ENCODE data around the gene MAP6.
"Not testable (repeated sequence)": the region's sequence is repeated elsewhere in the genome, so short reads cannot be mapped to it uniquely, and the experiment has no call there.

The MAP6 gene

DNA sequence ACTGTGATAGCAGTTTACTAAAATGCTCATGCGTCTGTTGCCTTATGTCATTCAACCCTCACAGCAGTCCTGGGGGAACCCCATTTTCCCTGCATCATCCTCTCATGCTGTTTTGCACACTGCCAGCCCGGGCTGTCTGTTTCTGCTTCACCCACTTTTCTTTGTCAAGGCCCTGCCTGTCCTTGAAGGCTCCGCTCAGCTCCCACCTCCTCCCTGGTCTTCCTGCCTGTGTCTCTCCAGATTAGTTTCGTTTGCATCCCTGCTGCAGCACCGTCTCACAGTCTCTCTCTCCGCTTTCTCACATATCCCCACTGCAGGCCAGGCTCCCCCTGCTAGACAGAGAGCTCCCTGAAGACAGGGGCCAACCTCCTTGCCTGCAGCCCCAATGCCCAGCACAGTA lies 76.9 kb downstream of the MAP6 start:
- Histone ChIP-seq H3K36me3 (ENCODE audit: control insufficient read depth, insufficient read depth, low read length) (no peaks in the 10 kb centered on the region), H3K4me3 (ENCODE audit: low read depth, low read length) (no peak overlapping the region), H3K4me1 (ENCODE audit: control insufficient read depth, insufficient read depth, low read length) (no peaks in the 10 kb centered on the region)

DNA sequence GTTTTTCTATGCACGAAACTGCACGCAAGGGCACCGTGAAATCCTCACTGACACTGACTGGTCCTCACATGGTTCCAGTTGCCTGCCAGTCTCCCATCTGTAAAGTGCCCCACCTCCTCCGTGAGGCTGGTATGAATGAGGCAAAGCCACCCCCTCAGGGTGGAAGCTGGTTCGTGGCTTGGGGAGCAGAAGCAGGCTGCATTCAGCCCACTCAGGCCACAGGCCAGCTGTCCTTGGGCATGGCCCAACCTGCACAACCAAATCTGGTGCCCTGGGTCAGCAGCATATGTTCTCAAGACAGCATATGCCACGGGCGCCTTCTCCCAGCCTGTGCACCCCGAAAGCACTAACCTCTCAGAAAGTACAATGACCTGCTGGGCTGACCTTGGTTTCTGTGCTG lies 77.5 kb downstream of the MAP6 start:
- H3K9ac ChIP-seq (ENCODE audit: low read length), result no peak overlapping the region
- H3K4me1 ChIP-seq (ENCODE audit: control insufficient read depth, insufficient read depth, low read length), result no peaks in the 10 kb centered on the region
- no peaks in the 10 kb centered on the region for H3K36me3 ChIP-seq (ENCODE audit: control insufficient read depth, insufficient read depth, low read length)
- no peaks in the 10 kb centered on the region; the same call in 1 of the 2 replicates for H3K27me3 ChIP-seq (ENCODE audit: control insufficient read depth, insufficient read depth, low read length)
- no peak overlapping the region for H3K4me3 ChIP-seq (ENCODE audit: low read depth, low read length)
- H3K9me3 ChIP-seq (ENCODE audit: control insufficient read depth, insufficient read depth, low read depth, low read length), result no peaks in the 10 kb centered on the region
- H3K27ac ChIP-seq (ENCODE audit: low read depth, low read length), result no peak overlapping the region

More for the DNA sequence above, 76.9 kb downstream of the MAP6 start:
- no peak overlapping the region for H3K9ac ChIP-seq (ENCODE audit: low read length)
- no peaks in the 10 kb centered on the region; the same call in 1 of the 2 replicates for H3K27me3 ChIP-seq (ENCODE audit: control insufficient read depth, insufficient read depth, low read length)
- no peak overlapping the region for H3K27ac ChIP-seq (ENCODE audit: low read depth, low read length)
- H3K9me3 ChIP-seq (ENCODE audit: control insufficient read depth, insufficient read depth, low read depth, low read length), result no peaks in the 10 kb centered on the region

DNA sequence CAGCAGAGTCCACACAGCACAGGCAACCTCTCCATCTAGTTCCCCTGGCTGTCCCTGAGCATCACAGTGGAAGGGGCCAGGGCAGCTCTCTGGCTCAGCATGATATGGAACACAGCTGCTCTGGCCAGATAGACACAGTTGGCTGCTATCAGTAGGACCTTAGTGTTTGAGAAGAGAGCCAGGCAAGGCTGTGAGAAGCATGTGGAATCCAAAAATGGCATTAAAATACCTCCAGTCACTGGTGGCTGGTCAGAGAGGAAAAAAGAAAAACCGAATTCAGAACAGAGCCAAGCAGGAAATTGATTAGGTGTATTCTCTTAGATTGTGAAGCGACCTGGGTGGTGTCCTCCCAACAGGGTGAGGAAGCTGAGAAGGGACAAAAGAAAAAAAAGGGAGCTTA lies 78.9 kb downstream of the MAP6 start:
- H3K27me3 ChIP-seq (ENCODE audit: control insufficient read depth, insufficient read depth, low read length), result no peaks in the 10 kb centered on the region; the same call in 1 of the 2 replicates
- no peak overlapping the region for H3K9ac ChIP-seq (ENCODE audit: low read length)
- no peaks in the 10 kb centered on the region for H3K9me3 ChIP-seq (ENCODE audit: control insufficient read depth, insufficient read depth, low read depth, low read length)
- H3K4me1 ChIP-seq (ENCODE audit: control insufficient read depth, insufficient read depth, low read length), result no peaks in the 10 kb centered on the region
- no peak overlapping the region for H3K4me3 ChIP-seq (ENCODE audit: low read depth, low read length)
- H3K27ac ChIP-seq (ENCODE audit: low read depth, low read length), result no peak overlapping the region
- no peaks in the 10 kb centered on the region for H3K36me3 ChIP-seq (ENCODE audit: control insufficient read depth, insufficient read depth, low read length)

DNA sequence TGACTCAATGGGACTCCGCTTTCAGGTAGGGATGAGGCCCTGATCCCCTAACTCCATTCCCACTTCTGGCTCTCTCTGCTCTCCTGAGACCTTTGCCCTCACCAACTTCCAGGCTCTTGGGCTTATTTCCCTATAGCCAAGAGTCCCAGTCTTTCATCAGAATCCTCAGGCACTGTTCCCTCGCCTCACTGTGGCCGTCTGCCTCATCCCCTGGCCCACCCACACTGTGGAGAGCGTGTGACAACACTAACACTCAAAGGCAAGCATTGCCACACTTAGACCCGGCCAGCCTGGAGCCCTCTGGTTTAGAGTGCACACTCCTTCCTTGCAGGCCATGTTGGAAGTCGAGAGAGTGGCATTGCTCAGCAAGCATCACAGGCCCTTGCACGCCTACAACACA lies 79.8 kb downstream of the MAP6 start:
- Histone ChIP-seq H3K9ac (ENCODE audit: low read length) (no peak overlapping the region), H3K27me3 (ENCODE audit: control insufficient read depth, insufficient read depth, low read length) (no peaks in the 10 kb centered on the region; the same call in 1 of the 2 replicates), H3K9me3 (ENCODE audit: control insufficient read depth, insufficient read depth, low read depth, low read length) (no peaks in the 10 kb centered on the region), H3K4me1 (ENCODE audit: control insufficient read depth, insufficient read depth, low read length) (peaks cover 5% of the 10 kb centered on the region; the same call in 1 of the 2 replicates), H3K4me3 (ENCODE audit: low read depth, low read length) (no peak overlapping the region), H3K27ac (ENCODE audit: low read depth, low read length) (no peak overlapping the region), H3K36me3 (ENCODE audit: control insufficient read depth, insufficient read depth, low read length) (no peaks in the 10 kb centered on the region)

DNA sequence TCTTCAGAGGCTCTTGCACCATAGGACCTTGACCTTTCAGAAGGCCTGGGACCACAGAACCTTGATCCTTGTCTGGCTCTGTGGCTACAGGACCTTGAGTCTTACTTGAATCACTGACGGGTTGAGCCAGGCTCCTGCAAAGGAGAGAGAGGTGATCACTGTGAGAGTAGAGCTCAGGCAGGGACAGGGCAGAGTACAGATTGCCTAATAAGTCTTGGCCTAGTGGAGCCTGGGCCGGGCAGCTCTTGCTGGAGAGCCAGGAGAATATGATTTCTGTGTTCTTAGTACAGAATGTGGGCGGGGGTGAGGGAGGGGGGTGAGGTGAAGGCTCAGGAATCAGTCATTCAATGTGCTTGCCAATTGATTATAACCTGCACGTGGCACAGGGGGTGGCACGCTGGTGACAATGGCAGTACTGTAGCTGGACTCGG lies 80.8 kb downstream of the MAP6 start:
- H3K27me3 ChIP-seq (ENCODE audit: control insufficient read depth, insufficient read depth, low read length), result no peaks in the 10 kb centered on the region; the same call in 1 of the 2 replicates
- no peak overlapping the region for H3K9ac ChIP-seq (ENCODE audit: low read length)
- peaks cover 6% of the 10 kb centered on the region; the same call in 1 of the 2 replicates for H3K4me1 ChIP-seq (ENCODE audit: control insufficient read depth, insufficient read depth, low read length)
- H3K4me3 ChIP-seq (ENCODE audit: low read depth, low read length), result no peak overlapping the region
- no peak overlapping the region for H3K27ac ChIP-seq (ENCODE audit: low read depth, low read length)
- H3K36me3 ChIP-seq (ENCODE audit: control insufficient read depth, insufficient read depth, low read length), result no peaks in the 10 kb centered on the region
- H3K9me3 ChIP-seq (ENCODE audit: control insufficient read depth, insufficient read depth, low read depth, low read length), result no peaks in the 10 kb centered on the region

DNA sequence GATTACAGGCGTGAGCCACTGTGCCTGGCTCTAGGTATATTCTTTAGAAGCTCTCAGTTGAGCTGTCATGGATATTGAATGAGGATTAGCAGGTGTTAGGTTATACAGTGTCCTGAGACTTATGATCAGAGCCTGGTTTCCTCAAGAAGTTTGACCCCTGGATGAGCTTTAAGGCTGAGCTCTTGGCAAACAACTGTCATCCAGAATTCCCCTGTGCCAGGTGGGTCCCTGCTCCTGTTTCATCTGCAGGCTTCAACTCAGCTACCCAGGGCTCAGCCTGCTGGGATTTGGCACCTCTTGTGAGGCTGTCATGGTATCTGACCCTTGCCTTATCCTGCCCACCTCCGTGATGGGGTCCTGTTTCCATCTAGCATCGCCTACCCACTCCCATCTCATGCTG lies 82.4 kb downstream of the MAP6 start:
- H3K27ac ChIP-seq (ENCODE audit: low read depth, low read length), result no peak overlapping the region
- no peaks in the 10 kb centered on the region for H3K9me3 ChIP-seq (ENCODE audit: control insufficient read depth, insufficient read depth, low read depth, low read length)
- H3K36me3 ChIP-seq (ENCODE audit: control insufficient read depth, insufficient read depth, low read length), result no peaks in the 10 kb centered on the region
- H3K9ac ChIP-seq (ENCODE audit: low read length), result no peak overlapping the region
- H3K27me3 ChIP-seq (ENCODE audit: control insufficient read depth, insufficient read depth, low read length), result no peaks in the 10 kb centered on the region
- no peak overlapping the region for H3K4me3 ChIP-seq (ENCODE audit: low read depth, low read length)
- H3K4me1 ChIP-seq (ENCODE audit: control insufficient read depth, insufficient read depth, low read length), result peaks cover 11% of the 10 kb centered on the region; the same call in 1 of the 2 replicates

DNA sequence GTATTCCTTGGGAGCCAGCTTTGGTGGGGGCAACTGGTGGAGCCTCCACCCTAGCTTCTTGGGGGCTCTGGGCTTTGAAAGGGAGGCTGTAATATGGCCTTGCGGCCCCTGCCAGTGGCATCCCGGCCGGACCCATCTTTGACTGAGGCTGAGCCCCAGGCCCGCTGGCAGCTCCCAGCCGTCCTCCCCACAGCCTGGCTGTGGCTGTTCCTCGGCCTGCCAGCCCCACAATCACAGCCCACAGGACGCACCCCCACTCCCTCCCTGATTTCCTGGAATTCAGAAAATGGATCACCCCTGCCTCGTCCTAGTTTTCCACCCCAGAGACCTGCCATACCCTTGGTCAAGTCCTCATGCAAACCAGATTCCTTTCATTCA lies 83.6 kb downstream of the MAP6 start:
- no peak overlapping the region for H3K9ac ChIP-seq (ENCODE audit: low read length)
- H3K4me1 ChIP-seq (ENCODE audit: control insufficient read depth, insufficient read depth, low read length), result peaks cover 11% of the 10 kb centered on the region; the same call in 1 of the 2 replicates
- H3K9me3 ChIP-seq (ENCODE audit: control insufficient read depth, insufficient read depth, low read depth, low read length), result no peaks in the 10 kb centered on the region
- no peaks in the 10 kb centered on the region for H3K36me3 ChIP-seq (ENCODE audit: control insufficient read depth, insufficient read depth, low read length)
- no peaks in the 10 kb centered on the region for H3K27me3 ChIP-seq (ENCODE audit: control insufficient read depth, insufficient read depth, low read length)
- H3K4me3 ChIP-seq (ENCODE audit: low read depth, low read length), result no peak overlapping the region
- no peak overlapping the region for H3K27ac ChIP-seq (ENCODE audit: low read depth, low read length)

DNA sequence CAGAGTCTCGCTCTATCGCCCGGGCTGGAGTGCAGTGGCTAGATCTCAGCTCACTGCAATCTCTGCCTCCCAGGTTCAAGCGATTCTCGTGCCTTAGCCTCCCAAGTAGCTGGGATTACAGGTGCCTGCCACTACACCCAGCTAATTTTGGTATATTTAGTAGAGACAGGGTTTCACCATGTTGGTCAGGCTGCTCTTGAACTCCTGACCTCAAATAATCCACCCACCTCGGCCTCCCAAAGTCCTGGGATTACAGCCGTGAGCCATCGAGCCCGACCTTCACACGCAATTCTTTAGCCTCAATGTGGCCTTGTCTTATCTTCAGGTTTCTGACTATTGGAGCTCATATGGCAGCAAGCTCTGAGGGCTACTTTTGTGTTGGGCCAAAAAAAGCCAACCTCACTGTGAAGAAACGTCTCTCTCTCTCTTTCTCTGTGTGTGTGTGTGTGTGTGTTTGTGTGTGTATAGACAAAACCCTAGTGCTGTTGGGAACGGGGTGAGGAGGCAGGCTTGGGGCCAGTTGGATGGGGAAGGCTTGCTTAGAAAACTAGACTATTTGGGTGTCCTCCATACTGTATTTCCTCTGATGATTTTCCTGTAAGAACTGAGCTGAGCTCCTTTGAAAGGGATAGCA lies 84.1 kb downstream of the MAP6 start:
- H3K36me3 ChIP-seq (ENCODE audit: control insufficient read depth, insufficient read depth, low read length); H3K27me3 ChIP-seq (ENCODE audit: control insufficient read depth, insufficient read depth, low read length); H3K27ac ChIP-seq (ENCODE audit: low read depth, low read length); H3K4me3 ChIP-seq (ENCODE audit: low read depth, low read length); H3K9ac ChIP-seq (ENCODE audit: low read length); H3K9me3 ChIP-seq (ENCODE audit: control insufficient read depth, insufficient read depth, low read depth, low read length): not testable (repeated sequence)
- peaks cover 11% of the 10 kb centered on the region; the same call in 1 of the 2 replicates for H3K4me1 ChIP-seq (ENCODE audit: control insufficient read depth, insufficient read depth, low read length)

DNA sequence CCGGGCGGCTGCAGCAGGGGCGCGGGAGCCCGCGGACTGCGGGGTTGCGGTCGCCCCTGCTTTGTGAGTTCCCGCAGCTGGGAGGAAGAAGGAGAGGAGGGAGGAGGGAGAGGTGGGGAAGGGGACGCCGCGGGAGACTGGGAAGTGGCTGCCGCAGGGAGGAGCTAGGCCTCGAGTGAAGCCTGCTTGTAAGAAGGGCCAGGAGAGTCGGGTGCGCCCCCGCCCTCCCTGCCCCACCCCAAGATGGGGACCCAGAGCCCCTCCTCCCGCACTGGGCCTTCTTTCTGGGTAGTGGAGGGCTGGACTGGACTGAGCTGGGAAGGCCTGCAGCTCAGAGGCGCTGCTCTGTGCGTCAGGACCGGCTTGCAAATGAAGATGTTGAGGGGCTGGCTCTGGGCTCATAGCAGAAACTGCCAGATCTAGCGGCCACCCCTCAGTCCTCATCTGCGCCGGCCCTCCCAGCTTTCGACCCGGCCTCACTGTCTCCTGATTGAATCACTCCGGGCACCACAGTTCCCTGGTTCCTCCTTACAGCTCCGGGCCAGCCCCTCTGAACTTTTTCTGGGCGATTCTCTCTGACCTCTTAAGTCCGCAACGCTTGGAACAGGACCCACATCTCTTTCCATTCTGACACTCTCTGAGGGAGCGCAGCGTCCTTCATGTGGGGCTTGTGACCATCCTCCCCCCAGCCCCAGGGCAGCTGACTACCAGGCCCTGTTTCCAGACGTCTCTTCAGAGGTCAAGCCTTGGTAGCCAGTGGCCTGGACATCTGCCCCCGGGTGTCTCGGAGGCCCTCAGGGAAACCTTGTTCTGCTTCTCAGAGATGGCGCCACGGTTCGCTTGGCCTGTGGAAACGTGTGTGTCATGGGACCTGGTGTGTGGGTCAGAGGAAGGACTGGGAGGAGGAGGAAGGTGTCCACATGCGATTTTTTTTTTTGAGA lies 84.8 kb downstream of the MAP6 start:
- Histone ChIP-seq H3K4me3 (ENCODE audit: low read depth, low read length) (peak overlapping the region; percentile 71), H3K27ac (ENCODE audit: low read depth, low read length) (peak overlapping the region; percentile 85), H3K36me3 (ENCODE audit: control insufficient read depth, insufficient read depth, low read length) (no peaks in the 10 kb centered on the region), H3K9ac (ENCODE audit: low read length) (peak overlapping the region; percentile 80), H3K27me3 (ENCODE audit: control insufficient read depth, insufficient read depth, low read length) (no peaks in the 10 kb centered on the region), H3K9me3 (ENCODE audit: control insufficient read depth, insufficient read depth, low read depth, low read length) (no peaks in the 10 kb centered on the region), H3K4me1 (ENCODE audit: control insufficient read depth, insufficient read depth, low read length) (peaks cover 11% of the 10 kb centered on the region; the same call in 1 of the 2 replicates)

DNA sequence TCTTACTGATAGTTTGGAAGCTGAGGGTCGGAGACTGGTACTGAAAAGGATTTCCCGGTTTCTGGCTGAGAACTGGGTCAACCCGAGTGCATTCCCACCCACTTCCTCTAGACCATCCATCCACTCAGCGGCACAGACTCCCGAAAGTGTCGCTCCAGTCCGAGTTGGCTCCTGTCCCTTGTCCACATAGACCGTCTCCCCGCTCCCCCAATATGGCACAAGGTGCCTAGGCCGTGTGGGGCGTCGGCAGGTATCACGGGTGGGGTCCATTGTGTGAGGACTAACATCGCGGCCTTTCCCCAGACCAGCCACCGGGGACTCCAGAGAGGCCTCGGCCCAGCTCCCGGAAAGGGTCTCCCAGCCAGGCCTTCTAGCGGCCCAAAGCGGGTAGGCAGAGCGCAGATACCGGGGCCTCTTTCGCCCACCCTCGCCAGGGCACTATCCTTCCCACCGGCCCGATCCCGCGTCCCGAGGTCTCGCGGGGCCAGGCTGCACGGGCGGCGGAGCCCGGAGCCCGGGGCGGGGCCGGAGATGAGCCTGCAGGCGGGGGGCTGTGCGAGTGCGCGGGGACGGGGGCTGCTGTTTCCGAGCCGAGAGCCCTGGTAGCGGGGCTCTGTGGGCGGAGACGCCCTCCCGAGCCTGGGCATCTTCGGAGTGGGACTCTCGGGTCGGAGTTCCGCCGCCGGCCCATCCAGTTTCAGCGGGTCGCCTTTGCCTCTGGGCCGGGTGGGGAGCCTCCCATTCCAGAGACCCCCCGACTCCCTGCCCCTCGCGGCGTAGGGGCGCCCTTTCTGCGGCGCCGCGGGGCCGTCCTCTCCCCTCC lies 85.7 kb downstream of the MAP6 start:
- H3K9me3 ChIP-seq (ENCODE audit: control insufficient read depth, insufficient read depth, low read depth, low read length), result no peaks in the 10 kb centered on the region
- H3K27me3 ChIP-seq (ENCODE audit: control insufficient read depth, insufficient read depth, low read length), result no peaks in the 10 kb centered on the region
- H3K4me3 ChIP-seq (ENCODE audit: low read depth, low read length), result peak overlapping the region; percentile 71
- peak overlapping the region; percentile 80 for H3K9ac ChIP-seq (ENCODE audit: low read length)
- no peaks in the 10 kb centered on the region for H3K36me3 ChIP-seq (ENCODE audit: control insufficient read depth, insufficient read depth, low read length)
- H3K4me1 ChIP-seq (ENCODE audit: control insufficient read depth, insufficient read depth, low read length), result peaks cover 11% of the 10 kb centered on the region; the same call in 1 of the 2 replicates
- peak overlapping the region; percentile 85 for H3K27ac ChIP-seq (ENCODE audit: low read depth, low read length)

Data from HUES6 (cell line).